GM12878 (cell line): ENCODE results near the gene TNFRSF9. TPM values are rescaled to one million over a fixed set of nuclear protein-coding genes. Genes with fewer than 3 reads are reported as not detected.
"Not testable (repeated sequence)": the region's sequence is repeated elsewhere in the genome, so short reads cannot be mapped to it uniquely, and the experiment has no call there.

Source experiments
- ATAC-seq: fragments of 200-7000 bp; cut with Tn5 transposase; 3 replicates; pipeline ENCODE4 v1.9.1; 2020; ENCODE audit warnings: mild to moderate bottlenecking, moderate library complexity
- BruUV-seq: library from RNA; stranded (reverse); fragments of 400-500 nt; replicated peaks from 2 replicates; lab custom pipeline; 2021; lab: Mats Ljungman, UMichigan
- CTCF ChIA-PET: fragments of 300-600 bp; sonication (Branson Sonifier 250); formaldehyde crosslinking; extraction: SDS; loops from one replicate; lab custom pipeline; 2021; ENCODE audit warnings: inconsistent platforms; lab: Yijun Ruan, JAX
- POLR2A ChIA-PET: fragments of 350-600 bp; formaldehyde crosslinking; extraction: SDS; loops from one replicate; lab custom pipeline; 2021; ENCODE audit warnings: inconsistent platforms; lab: Charles Lee
- RAD21 ChIA-PET: fragments of 300-600 bp; sonication (Branson Sonifier 250); formaldehyde crosslinking; loops from one replicate; lab custom pipeline; 2023; ENCODE audit warnings: antibody characterized with exemption; ENCODE audit not compliant: unreplicated experiment; lab: Charles Lee
- SMC1A ChIA-PET: fragments of 300-600 bp; sonication (Branson Sonifier 250); formaldehyde crosslinking; loops from one replicate; lab custom pipeline; 2023; ENCODE audit not compliant: unreplicated experiment, uncharacterized antibody; lab: Charles Lee
- DNase-seq: peaks from one replicate; pipeline ENCODE4 v3.0.0-alpha.2; 2011; ENCODE audit warnings: low read depth, low spot score
- FAIRE-seq: peaks from 3 replicates; lab custom pipeline; 2011; peaks lifted over from hg19 to GRCh38; lab: Jason Lieb, UNC
- H2AFZ ChIP-seq: 2 replicates; pipeline ENCODE4 v1.6.0; 2011; ENCODE audit warnings: low read depth, low read length, control low read depth; ENCODE audit not compliant: control insufficient read depth
- H3K27ac ChIP-seq: 2 replicates; pipeline ENCODE4 v1.5.1; 2011; ENCODE audit warnings: control low read depth; ENCODE audit not compliant: control insufficient read depth, insufficient read depth
- H3K27me3 ChIP-seq, 2 experiments: replicated peaks in 1 of 2; 2 replicates each; pipeline versions ENCODE4 v1.6.0 to v1.6.1; 2011; ENCODE audit warnings: low read length in 1 of 2; ENCODE audit not compliant: control insufficient read depth in 2 of 2, insufficient read depth in 2 of 2
- H3K36me3 ChIP-seq, 2 experiments: 2 replicates each; pipeline ENCODE4 v1.5.1; 2011; ENCODE audit warnings: low read length in 1 of 2; ENCODE audit not compliant: control insufficient read depth in 2 of 2, insufficient read depth in 2 of 2
- H3K4me1 ChIP-seq: 2 replicates; pipeline ENCODE4 v1.6.1; 2011; ENCODE audit warnings: mild to moderate bottlenecking, low read length, moderate library complexity, mixed read lengths; ENCODE audit not compliant: control insufficient read depth, insufficient read depth
- H3K4me2 ChIP-seq: 2 replicates; pipeline ENCODE4 v1.6.0; 2011; ENCODE audit warnings: control low read depth; ENCODE audit not compliant: control insufficient read depth, insufficient read depth
- H3K4me3 ChIP-seq: fragments of 200-600 bp; sonication (generic); 2 replicates; pipeline ENCODE4 v1.5.1; 2016
- H3K79me2 ChIP-seq: 2 replicates; pipeline ENCODE4 v1.6.0; 2011; ENCODE audit warnings: low read length; ENCODE audit not compliant: control insufficient read depth, insufficient read depth
- H3K9ac ChIP-seq: 2 replicates; pipeline ENCODE4 v1.8.0; 2011; ENCODE audit warnings: low read length, control low read depth, mixed read lengths; ENCODE audit not compliant: control insufficient read depth, insufficient read depth
- H3K9me3 ChIP-seq: replicated peaks from 3 replicates; pipeline ENCODE4 v1.5.1; 2011; ENCODE audit warnings: mild to moderate bottlenecking, low read length; ENCODE audit not compliant: control insufficient read depth, insufficient read depth
- H4K20me1 ChIP-seq: 2 replicates; pipeline ENCODE4 v1.6.0; 2011; ENCODE audit not compliant: control insufficient read depth, insufficient read depth
- WGBS: methylation state at CpG from one replicate; pipeline ENCODE4 v1.1.6; 2016; ENCODE audit warnings: low lambda C conversion rate; ENCODE audit not compliant: insufficient replicate concordance, insufficient coverage; ENCODE audit errors: missing lambda C conversion rate; 5-methylcytosine and 5-hydroxymethylcytosine counted together
- in situ Hi-C: fragments of 300-500 bp; cut with MboI; formaldehyde crosslinking; loops from 9 replicates; pipeline ENCODE4 v1.14.3; 2018; ENCODE audit warnings: mixed read lengths
- intact Hi-C: fragments of 100-400 bp; cut with micrococcal nuclease; formaldehyde crosslinking; loops from one replicate; pipeline ENCODE4 v1.14.2; 2022; ENCODE audit not compliant: unreplicated experiment
- polyA plus RNA-seq, 11 experiments: library from polyadenylated mRNA; depleted of rRNA in 4 of 11; unstranded in 6 of 11; stranded (reverse) in 5 of 11; fragments of >200 nt; fragmentation: Nextera tagmentation in 4 of 11; fragmentation: Illumina TruSeq in 1 of 11; extraction: Ambion mirVana in 4 of 11; extraction: Trizol in 1 of 11; gene quantifications; 1 replicate in 1 of 11; 2 replicates in 10 of 11; pipeline versions ENCODE4 v1.2.1 to v1.2.3, GENCODE V29; 2011 to 2016; ENCODE audit warnings: inconsistent platforms in 2 of 11, missing spikeins in 2 of 11, low read depth in 1 of 11
- total RNA-seq, 4 experiments: library from RNA; depleted of rRNA in 3 of 4; stranded (reverse); fragments of >200 nt in 3 of 4; fragmentation: Illumina TruSeq in 1 of 4; extraction: Trizol in 1 of 4; gene quantifications; 2 replicates each; pipeline versions ENCODE4 v1.2.1 to v1.2.3, GENCODE V29; 2013 to 2021
- TF ChIP-seq, protein P1 (sequence below): fragments of 450-650 bp; IDR thresholded peaks from 2 replicates; pipeline ENCODE4 v1.6.1; 2016; ENCODE audit warnings: mild to moderate bottlenecking

TNFRSF9 gene
- total and polyA plus RNA-seq, 10 of the 15 experiments (the other 5 are each of a cell fraction or from before 2014, with no cell fraction given): 2.0 to 25.6 (median 5.8) TPM

DNA sequence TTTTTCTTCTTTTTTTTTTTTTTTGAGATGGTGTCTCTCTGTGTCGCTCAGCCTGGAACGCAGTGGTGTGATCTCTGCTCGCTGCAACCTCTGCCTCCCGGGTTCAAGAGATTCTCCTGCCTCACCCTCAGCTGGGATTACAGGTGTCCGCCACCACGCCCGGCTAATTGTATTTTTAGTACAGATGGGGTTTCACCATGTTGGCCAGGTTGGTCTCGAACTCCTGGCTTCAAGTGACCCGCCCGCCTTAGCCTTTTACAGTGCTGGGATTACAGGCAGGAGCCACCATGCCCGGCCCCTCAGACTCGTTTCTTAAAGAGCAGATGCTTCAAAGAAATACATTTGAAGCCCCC, 22.7 kb upstream of the TNFRSF9 start:
- H3K9me3 ChIP-seq, H3K27ac ChIP-seq: not testable (repeated sequence)
- POLR2A ChIA-PET: interaction anchor here (1.4 kb wide), 1 partner anchor 23 kb away, joined by 4 read pairs; the partner anchor contains the start of gene TNFRSF9

More for the DNA sequence above, 22.7 kb upstream of the TNFRSF9 start:
- intact Hi-C loops, DNase-seq, BruUV-seq, H3K9ac ChIP-seq, H2AFZ ChIP-seq, in situ Hi-C loops, H3K4me3 ChIP-seq, FAIRE-seq, H4K20me1 ChIP-seq, H3K27me3 ChIP-seq, ATAC-seq: not testable (repeated sequence)
- H3K4me2 ChIP-seq: peak overlapping the region; percentile 71
- CTCF ChIA-PET: interaction anchor here (0.8 kb wide), 1 partner anchor 12 kb away, joined by 4 read pairs; no protein-coding TSS in a partner anchor
- peaks cover 10% of the 10 kb centered on the region for H3K4me1 ChIP-seq
- peaks cover 60% of the 10 kb centered on the region for H3K79me2 ChIP-seq
- TF ChIP-seq, protein P1, sequence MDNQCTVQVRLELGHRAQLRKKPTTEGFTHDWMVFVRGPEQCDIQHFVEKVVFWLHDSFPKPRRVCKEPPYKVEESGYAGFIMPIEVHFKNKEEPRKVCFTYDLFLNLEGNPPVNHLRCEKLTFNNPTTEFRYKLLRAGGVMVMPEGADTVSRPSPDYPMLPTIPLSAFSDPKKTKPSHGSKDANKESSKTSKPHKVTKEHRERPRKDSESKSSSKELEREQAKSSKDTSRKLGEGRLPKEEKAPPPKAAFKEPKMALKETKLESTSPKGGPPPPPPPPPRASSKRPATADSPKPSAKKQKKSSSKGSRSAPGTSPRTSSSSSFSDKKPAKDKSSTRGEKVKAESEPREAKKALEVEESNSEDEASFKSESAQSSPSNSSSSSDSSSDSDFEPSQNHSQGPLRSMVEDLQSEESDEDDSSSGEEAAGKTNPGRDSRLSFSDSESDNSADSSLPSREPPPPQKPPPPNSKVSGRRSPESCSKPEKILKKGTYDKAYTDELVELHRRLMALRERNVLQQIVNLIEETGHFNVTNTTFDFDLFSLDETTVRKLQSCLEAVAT: 0 out of 2 replicates have a peak, but pooled peaks have one; percentile 24
- SMC1A ChIA-PET: interaction anchor here (0.7 to 1.0 kb wide), 2 partner anchors 10 to 12 kb away, joined by 3 to 4 read pairs; no protein-coding TSS in a partner anchor
- WGBS: over 99% methylated on average over 11 of the region's 12 CpGs
- RAD21 ChIA-PET: interaction anchor here (1.1 kb wide), 1 partner anchor 23 kb away, joined by 5 read pairs; the partner anchor contains the start of gene TNFRSF9
- H3K36me3 ChIP-seq: peaks cover 1 to 21% of the 10 kb centered on the region in 2 experiments
